MM.1S (cell line): ENCODE measurements around the gene CPNE2.

Experiments used
- EZH2 ChIP-seq: fragments of 300-600 bp; sonication (generic); optimal IDR thresholded peaks from 2 replicates; pipeline ENCODE3; 2017; ENCODE audit warnings: low read depth, mild to moderate bottlenecking, antibody characterized with exemption, low read length, mixed read lengths
- EZH2phosphoT487 ChIP-seq: fragments of 300-600 bp; sonication (generic); IDR thresholded peaks from 2 replicates; pipeline ENCODE4 v1.6.1; 2018; ENCODE audit warnings: antibody characterized with exemption, low read length
- TF ChIP-seq, protein P1 (sequence below): fragments of 300-600 bp; sonication (generic); IDR thresholded peaks from 2 replicates; pipeline ENCODE4 v1.5.1; 2016; ENCODE audit warnings: antibody characterized with exemption, low read length, mixed read lengths

DNA sequence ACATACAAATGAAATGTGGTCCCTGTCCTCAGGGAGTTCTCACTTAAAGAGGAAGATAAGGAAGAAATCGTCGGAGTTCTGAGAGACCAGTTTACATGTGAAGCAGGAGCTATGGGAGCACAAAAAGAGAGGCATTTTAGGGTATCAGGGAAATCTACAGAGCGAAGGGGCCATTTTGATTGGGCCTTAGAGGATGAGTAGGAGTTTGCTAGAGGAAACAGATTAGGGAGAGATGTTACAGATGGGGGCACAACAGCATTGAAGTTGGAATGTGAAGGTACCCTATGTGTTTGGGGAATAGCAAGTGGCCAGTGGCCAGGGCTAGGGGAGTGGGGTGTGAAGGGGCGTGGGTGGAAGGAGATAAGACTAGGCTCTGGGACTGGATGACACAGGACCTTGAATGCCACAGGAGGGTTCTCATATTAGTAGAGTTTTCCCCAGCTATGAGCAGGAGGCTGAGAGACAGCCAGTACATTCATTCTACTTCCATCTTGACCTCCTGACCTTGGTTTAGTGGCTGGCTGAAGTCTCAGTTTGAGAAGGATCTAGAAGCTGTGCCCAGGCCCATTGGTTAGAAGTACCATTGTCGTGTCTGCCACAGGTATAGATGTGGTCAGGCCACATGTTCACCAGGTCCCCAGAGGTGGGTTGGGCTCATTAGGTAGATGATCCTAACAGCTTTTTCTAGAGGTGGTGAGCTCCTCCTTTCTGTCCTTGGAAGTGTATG, 34.8 kb downstream of the CPNE2 start:
- TF ChIP-seq, protein P1, sequence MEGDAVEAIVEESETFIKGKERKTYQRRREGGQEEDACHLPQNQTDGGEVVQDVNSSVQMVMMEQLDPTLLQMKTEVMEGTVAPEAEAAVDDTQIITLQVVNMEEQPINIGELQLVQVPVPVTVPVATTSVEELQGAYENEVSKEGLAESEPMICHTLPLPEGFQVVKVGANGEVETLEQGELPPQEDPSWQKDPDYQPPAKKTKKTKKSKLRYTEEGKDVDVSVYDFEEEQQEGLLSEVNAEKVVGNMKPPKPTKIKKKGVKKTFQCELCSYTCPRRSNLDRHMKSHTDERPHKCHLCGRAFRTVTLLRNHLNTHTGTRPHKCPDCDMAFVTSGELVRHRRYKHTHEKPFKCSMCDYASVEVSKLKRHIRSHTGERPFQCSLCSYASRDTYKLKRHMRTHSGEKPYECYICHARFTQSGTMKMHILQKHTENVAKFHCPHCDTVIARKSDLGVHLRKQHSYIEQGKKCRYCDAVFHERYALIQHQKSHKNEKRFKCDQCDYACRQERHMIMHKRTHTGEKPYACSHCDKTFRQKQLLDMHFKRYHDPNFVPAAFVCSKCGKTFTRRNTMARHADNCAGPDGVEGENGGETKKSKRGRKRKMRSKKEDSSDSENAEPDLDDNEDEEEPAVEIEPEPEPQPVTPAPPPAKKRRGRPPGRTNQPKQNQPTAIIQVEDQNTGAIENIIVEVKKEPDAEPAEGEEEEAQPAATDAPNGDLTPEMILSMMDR: no peak
- TF ChIP-seq EZH2 (no peak), EZH2phosphoT487 (no peak)
